PC-3 (cell line): ENCODE results near the gene CRLF1.

Experiments
- EZH2phosphoT487 ChIP-seq: fragments of 300-600 bp; sonication (generic); IDR thresholded peaks from 2 replicates; pipeline ENCODE4 v1.6.1; 2018; ENCODE audit warnings: mild to moderate bottlenecking, antibody characterized with exemption, low read length, borderline replicate concordance
- TF ChIP-seq, protein P1 (sequence below): fragments of 300-600 bp; sonication (generic); conservative IDR thresholded peaks from 2 replicates; pipeline ENCODE4 v1.5.1; 2017; ENCODE audit warnings: antibody characterized with exemption, low read depth, mild to moderate bottlenecking, low read length

- TF ChIP-seq, protein P1, sequence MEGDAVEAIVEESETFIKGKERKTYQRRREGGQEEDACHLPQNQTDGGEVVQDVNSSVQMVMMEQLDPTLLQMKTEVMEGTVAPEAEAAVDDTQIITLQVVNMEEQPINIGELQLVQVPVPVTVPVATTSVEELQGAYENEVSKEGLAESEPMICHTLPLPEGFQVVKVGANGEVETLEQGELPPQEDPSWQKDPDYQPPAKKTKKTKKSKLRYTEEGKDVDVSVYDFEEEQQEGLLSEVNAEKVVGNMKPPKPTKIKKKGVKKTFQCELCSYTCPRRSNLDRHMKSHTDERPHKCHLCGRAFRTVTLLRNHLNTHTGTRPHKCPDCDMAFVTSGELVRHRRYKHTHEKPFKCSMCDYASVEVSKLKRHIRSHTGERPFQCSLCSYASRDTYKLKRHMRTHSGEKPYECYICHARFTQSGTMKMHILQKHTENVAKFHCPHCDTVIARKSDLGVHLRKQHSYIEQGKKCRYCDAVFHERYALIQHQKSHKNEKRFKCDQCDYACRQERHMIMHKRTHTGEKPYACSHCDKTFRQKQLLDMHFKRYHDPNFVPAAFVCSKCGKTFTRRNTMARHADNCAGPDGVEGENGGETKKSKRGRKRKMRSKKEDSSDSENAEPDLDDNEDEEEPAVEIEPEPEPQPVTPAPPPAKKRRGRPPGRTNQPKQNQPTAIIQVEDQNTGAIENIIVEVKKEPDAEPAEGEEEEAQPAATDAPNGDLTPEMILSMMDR = no peak
- no peak for TF ChIP-seq EZH2phosphoT487
Measured at GRCh38 chr19:18587561-18587960, 19.0 kb downstream of the CRLF1 start.
